RWPE1 (cell line): Measurements from ENCODE around the gene GCLM.
A peak's percentile ranks its signal among the peaks of the same experiment; 100 is the strongest.

Source experiments
- CTCF ChIA-PET: fragments of 350-600 bp; sonication (Branson Sonifier 250); formaldehyde crosslinking; extraction: SDS; loops from one replicate; lab custom pipeline; 2021; lab: Yijun Ruan, JAX
- POLR2A ChIA-PET: fragments of 400-600 bp; formaldehyde crosslinking; extraction: SDS; loops from one replicate; lab custom pipeline; 2020; ENCODE audit warnings: antibody characterized with exemption; ENCODE audit not compliant: low non-redundant PET; lab: Yijun Ruan, JAX
- DNase-seq: peaks from one replicate; pipeline ENCODE4 v3.0.0; 2012; ENCODE audit warnings: low spot score
- H3K27ac ChIP-seq: fragments of 450-650 bp; 2 replicates; pipeline ENCODE4 v1.5.1; 2017
- TF ChIP-seq, protein P1 (sequence below): fragments of 450-650 bp; conservative IDR thresholded peaks from 2 replicates; pipeline ENCODE4 v1.5.1; 2017; ENCODE audit warnings: low read depth, mild to moderate bottlenecking

The GCLM gene

DNA sequence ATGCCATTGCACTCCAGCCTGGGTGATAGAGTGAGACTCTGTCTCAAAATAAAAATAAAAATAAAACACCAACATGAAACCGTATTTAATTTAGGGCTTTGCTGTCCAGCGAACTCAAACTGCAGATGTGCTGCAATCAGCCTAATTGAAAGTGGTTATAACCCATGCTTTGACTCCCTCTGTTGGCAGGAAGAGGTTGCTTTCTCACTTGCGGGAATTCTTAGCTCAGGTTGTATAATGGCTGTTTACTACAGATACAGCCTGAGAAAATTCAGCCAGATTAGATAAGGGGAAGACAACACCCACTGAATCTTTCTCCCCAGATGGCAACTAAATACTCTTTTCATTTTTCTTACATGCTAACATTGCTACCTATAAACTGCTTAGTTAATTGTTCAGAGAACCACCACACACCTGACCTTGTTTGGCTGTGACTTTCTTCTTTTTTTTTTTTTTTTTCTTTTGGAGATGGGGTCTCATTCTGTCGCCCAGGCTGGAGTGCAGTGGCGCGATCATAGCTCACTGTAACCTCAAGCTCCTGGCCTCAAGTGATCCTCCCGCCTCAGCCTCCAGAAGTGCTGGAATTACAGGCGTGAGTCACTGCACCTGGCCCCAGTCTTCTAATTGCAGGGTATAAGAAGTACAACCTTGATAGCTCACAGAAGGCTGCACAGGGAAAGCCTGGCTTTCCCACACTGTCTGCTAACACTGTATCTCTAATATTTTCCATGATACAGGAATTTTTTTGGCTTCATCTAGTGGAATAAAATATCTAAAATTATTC lies 64.8 kb downstream of the GCLM start:
- TF ChIP-seq, protein P1, sequence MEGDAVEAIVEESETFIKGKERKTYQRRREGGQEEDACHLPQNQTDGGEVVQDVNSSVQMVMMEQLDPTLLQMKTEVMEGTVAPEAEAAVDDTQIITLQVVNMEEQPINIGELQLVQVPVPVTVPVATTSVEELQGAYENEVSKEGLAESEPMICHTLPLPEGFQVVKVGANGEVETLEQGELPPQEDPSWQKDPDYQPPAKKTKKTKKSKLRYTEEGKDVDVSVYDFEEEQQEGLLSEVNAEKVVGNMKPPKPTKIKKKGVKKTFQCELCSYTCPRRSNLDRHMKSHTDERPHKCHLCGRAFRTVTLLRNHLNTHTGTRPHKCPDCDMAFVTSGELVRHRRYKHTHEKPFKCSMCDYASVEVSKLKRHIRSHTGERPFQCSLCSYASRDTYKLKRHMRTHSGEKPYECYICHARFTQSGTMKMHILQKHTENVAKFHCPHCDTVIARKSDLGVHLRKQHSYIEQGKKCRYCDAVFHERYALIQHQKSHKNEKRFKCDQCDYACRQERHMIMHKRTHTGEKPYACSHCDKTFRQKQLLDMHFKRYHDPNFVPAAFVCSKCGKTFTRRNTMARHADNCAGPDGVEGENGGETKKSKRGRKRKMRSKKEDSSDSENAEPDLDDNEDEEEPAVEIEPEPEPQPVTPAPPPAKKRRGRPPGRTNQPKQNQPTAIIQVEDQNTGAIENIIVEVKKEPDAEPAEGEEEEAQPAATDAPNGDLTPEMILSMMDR: peak; percentile 85
- POLR2A ChIA-PET: no interaction called here
- peak overlapping the region; percentile 57 for H3K27ac ChIP-seq
- peak; percentile 73 for DNase-seq
- CTCF ChIA-PET: interaction anchor here (0.6 to 2.2 kb wide), 18 partner anchors 16 to 722 kb away, joined by 3 to 12 read pairs (median 4); no protein-coding TSS in a partner anchor

DNA sequence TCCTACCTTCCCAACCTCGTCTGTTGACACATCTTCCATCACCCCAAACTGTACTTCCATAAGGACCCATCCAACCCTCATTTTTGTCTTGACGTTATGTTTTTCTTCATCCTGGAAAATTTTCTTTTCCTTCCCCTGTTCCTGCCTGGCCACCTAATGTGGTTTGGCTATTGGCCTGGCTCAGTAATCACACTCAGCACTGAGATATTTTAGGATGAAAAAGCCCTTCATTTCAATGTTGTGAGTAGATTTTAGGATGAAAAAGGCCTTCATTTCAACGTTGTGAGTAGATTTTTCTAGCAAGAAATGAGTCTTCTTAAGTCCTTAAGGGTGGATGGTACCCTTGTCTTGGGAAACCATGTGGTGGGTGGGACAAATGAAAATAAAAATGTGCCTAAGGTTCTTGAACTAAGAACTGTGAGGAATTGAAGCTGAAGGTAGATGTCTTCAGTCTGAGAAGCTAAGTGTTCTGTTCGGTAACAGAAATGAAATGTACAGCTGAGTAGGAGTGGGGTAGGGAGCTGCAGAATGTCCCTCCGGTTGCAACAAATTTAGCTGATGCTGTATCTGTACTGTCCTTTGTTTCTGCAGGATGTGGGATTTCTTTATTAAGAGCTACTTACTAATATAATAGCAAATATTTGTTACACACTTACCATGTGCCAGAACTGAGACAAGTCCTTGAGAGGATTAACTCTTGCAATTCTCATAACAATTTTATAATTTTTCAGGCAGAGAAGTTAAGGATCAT lies 66.3 kb downstream of the GCLM start:
- POLR2A ChIA-PET: no interaction called here
- CTCF ChIA-PET: interaction anchor here (0.6 to 2.2 kb wide), 4 partner anchors 211 to 795 kb away, joined by 4 to 12 read pairs (median 7); no protein-coding TSS in a partner anchor
- no peak for DNase-seq
- TF ChIP-seq, protein P1: no peak
- H3K27ac ChIP-seq: no peak overlapping the region

DNA sequence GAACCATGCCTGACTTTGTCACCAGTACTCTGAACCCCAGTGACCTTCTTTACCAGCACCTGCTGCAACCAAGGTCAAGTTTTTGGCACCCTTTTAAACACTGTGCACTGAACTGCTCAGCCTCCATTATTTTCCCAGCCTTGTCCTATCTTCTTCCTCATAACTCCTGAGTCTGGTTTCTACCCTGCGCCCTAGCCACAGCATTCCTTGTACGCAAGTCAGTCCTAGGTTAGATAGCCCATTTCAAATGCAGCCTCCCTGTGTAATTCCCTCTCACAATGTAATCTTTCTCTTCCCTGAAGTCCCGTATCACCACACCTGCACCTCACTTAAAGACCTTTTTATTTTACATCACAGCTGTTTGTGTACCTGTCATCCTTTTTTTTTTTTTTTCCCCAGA lies 67.5 kb downstream of the GCLM start:
- no peak overlapping the region for H3K27ac ChIP-seq
- POLR2A ChIA-PET: no interaction called here
- CTCF ChIA-PET: interaction anchor here (0.6 kb wide), 2 partner anchors 212 to 538 kb away, joined by 3 to 7 read pairs; no protein-coding TSS in a partner anchor
- DNase-seq: no peak
- TF ChIP-seq, protein P1: no peak

DNA sequence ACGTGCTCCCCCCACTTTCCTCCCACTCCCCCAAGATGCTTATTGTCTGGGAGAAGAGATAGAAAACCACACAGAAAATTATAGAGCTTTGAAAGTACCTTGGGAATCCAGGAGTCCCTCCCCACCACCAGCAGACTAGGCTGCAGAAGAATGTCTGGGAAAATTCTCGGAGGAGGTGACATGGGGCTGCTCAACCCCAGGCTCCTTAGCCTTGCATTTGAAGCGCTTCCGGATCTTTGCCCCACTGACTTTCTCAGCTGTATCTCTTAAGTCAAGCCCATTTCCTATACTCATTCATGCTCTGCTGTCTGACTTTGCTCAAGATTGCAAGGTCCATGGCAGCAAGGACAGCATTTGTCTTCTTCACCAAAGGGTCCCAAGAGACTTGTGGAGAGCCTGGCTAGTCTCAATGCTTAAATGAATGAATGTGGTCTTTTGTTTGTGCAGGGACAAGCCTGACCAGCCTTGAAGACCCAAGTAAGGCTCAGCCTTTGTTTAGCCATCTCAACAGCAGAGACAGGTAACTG lies 68.2 kb downstream of the GCLM start:
- H3K27ac ChIP-seq: no peak overlapping the region
- TF ChIP-seq, protein P1: no peak
- ChIA-PET CTCF (no interaction called here), POLR2A (no interaction called here)
- no peak for DNase-seq

DNA sequence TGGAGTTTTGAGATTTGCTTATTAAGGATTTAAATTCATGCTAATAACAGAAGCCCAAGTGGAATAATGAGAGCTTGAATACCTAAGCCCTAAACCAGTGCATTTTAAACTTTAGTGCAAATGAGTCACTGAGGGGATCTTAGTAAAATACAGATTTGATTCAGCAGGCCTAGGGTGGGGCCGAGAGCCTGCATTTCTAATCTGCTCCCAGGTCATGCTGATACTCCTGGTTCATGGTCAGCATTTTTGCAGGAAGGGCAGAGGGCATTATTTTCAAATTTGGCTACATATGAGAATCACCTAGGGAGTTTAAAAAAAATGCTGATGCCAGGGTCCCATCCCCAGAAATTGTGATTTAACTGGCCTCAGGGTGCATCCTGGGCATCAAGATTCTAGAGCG lies 69.5 kb downstream of the GCLM start:
- H3K27ac ChIP-seq: no peak overlapping the region
- no peak for DNase-seq
- TF ChIP-seq, protein P1: no peak
- ChIA-PET POLR2A (no interaction called here), CTCF (interaction anchor here (0.9 to 1.5 kb wide), 2 partner anchors 11 to 26 kb away, joined by 3 to 6 read pairs; no protein-coding TSS in a partner anchor)

DNA sequence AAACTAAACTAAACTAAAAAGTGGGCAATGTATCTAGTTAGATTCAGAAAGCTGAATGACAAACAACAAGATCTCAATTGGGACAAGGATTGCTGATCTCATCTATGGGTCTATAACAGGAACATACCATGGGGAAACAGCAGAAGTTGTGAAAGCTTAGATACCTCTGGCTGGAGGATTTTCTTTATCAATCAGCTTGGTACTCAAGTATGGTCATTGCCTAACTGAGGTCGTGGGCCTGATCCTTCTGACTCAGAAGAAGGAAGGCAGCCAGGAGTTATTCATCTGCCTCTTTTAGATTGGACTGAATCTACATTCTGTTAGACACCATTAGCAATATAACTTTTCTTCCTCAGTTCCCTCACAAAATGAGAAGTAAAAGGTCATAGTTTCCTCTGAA lies 69.9 kb downstream of the GCLM start:
- TF ChIP-seq, protein P1: no peak
- peak; percentile 64 for DNase-seq
- POLR2A ChIA-PET: no interaction called here
- CTCF ChIA-PET: interaction anchor here (0.9 to 1.5 kb wide), 2 partner anchors 10 to 26 kb away, joined by 3 to 6 read pairs; no protein-coding TSS in a partner anchor
- H3K27ac ChIP-seq: peak overlapping the region; percentile 48
